ENCODE measurements around the gene EPAS1.

EPAS1 gene

GRCh38 chr2:46328829-46329228 is 31.6 kb downstream of the EPAS1 start:
- H3K4me1 ChIP-seq (ENCODE audit: control insufficient read depth in 2 of 2, insufficient read depth in 2 of 2, low read length in 2 of 2) = peaks cover 19 to 36% of the 10 kb centered on the region in 2 donors
- no peak overlapping the region for H3K4me3 ChIP-seq (ENCODE audit: low read length in 2 of 2)
- no peaks in the 10 kb centered on the region for H3K9me3 ChIP-seq (ENCODE audit: control insufficient read depth in 2 of 2, low read length in 2 of 2)
- H3K36me3 ChIP-seq (ENCODE audit: control insufficient read depth in 2 of 2, insufficient read depth in 2 of 2, low read length in 2 of 2) = no peaks in the 10 kb centered on the region
- no peak overlapping the region for H3K9ac ChIP-seq (ENCODE audit: low read depth in 1 of 2, low read length in 2 of 2)
- no peaks in the 10 kb centered on the region for H3K27me3 ChIP-seq (ENCODE audit: control insufficient read depth in 2 of 2, insufficient read depth in 2 of 2, low read length in 2 of 2)
- no peak overlapping the region for H3K27ac ChIP-seq (ENCODE audit: low read depth in 2 of 2, low read length in 2 of 2)

- peaks cover 25 to 41% of the 10 kb centered on the region in 2 donors for H3K4me1 ChIP-seq (ENCODE audit: control insufficient read depth in 2 of 2, insufficient read depth in 2 of 2, low read length in 2 of 2)
- H3K4me3 ChIP-seq (ENCODE audit: low read length in 2 of 2) = no peak overlapping the region
- H3K27me3 ChIP-seq (ENCODE audit: control insufficient read depth in 2 of 2, insufficient read depth in 2 of 2, low read length in 2 of 2) = no peaks in the 10 kb centered on the region
- no peak overlapping the region for H3K9ac ChIP-seq (ENCODE audit: low read depth in 1 of 2, low read length in 2 of 2)
- H3K9me3 ChIP-seq (ENCODE audit: control insufficient read depth in 2 of 2, low read length in 2 of 2) = no peaks in the 10 kb centered on the region
- no peaks in the 10 kb centered on the region for H3K36me3 ChIP-seq (ENCODE audit: control insufficient read depth in 2 of 2, insufficient read depth in 2 of 2, low read length in 2 of 2)
- no peak overlapping the region for H3K27ac ChIP-seq (ENCODE audit: low read depth in 2 of 2, low read length in 2 of 2)
Observed at GRCh38 chr2:46329340-46329739, 32.1 kb downstream of the EPAS1 start.

GRCh38 chr2:46329803-46330775 is 32.9 kb downstream of the EPAS1 start:
- Histone ChIP-seq H3K27me3 (ENCODE audit: control insufficient read depth in 2 of 2, insufficient read depth in 2 of 2, low read length in 2 of 2) (no peaks in the 10 kb centered on the region), H3K9ac (ENCODE audit: low read depth in 1 of 2, low read length in 2 of 2) (no peak overlapping the region), H3K4me1 (ENCODE audit: control insufficient read depth in 2 of 2, insufficient read depth in 2 of 2, low read length in 2 of 2) (peaks cover 31 to 48% of the 10 kb centered on the region in 2 donors), H3K9me3 (ENCODE audit: control insufficient read depth in 2 of 2, low read length in 2 of 2) (no peaks in the 10 kb centered on the region), H3K27ac (ENCODE audit: low read depth in 2 of 2, low read length in 2 of 2) (no peak overlapping the region), H3K4me3 (ENCODE audit: low read length in 2 of 2) (no peak overlapping the region), H3K36me3 (ENCODE audit: control insufficient read depth in 2 of 2, insufficient read depth in 2 of 2, low read length in 2 of 2) (no peaks in the 10 kb centered on the region)

GRCh38 chr2:46331109-46331766 is 34.0 kb downstream of the EPAS1 start:
- no peaks in the 10 kb centered on the region for H3K36me3 ChIP-seq (ENCODE audit: control insufficient read depth in 2 of 2, insufficient read depth in 2 of 2, low read length in 2 of 2)
- peak overlapping the region; percentile 3 to 10 for H3K27ac ChIP-seq (ENCODE audit: low read depth in 2 of 2, low read length in 2 of 2)
- H3K9me3 ChIP-seq (ENCODE audit: control insufficient read depth in 2 of 2, low read length in 2 of 2) = no peaks in the 10 kb centered on the region
- H3K27me3 ChIP-seq (ENCODE audit: control insufficient read depth in 2 of 2, insufficient read depth in 2 of 2, low read length in 2 of 2) = no peaks in the 10 kb centered on the region
- H3K4me3 ChIP-seq (ENCODE audit: low read length in 2 of 2) = no peak overlapping the region
- H3K9ac ChIP-seq (ENCODE audit: low read depth in 1 of 2, low read length in 2 of 2) = no peak overlapping the region
- H3K4me1 ChIP-seq (ENCODE audit: control insufficient read depth in 2 of 2, insufficient read depth in 2 of 2, low read length in 2 of 2) = peaks cover 40 to 60% of the 10 kb centered on the region in 2 donors

- H3K36me3 ChIP-seq (ENCODE audit: control insufficient read depth in 2 of 2, insufficient read depth in 2 of 2, low read length in 2 of 2) = no peaks in the 10 kb centered on the region
- H3K27ac ChIP-seq (ENCODE audit: low read depth in 2 of 2, low read length in 2 of 2) = no peak overlapping the region
- H3K9me3 ChIP-seq (ENCODE audit: control insufficient read depth in 2 of 2, low read length in 2 of 2) = no peaks in the 10 kb centered on the region
- no peaks in the 10 kb centered on the region for H3K27me3 ChIP-seq (ENCODE audit: control insufficient read depth in 2 of 2, insufficient read depth in 2 of 2, low read length in 2 of 2)
- no peak overlapping the region for H3K9ac ChIP-seq (ENCODE audit: low read depth in 1 of 2, low read length in 2 of 2)
- H3K4me3 ChIP-seq (ENCODE audit: low read length in 2 of 2) = no peak overlapping the region
- H3K4me1 ChIP-seq (ENCODE audit: control insufficient read depth in 2 of 2, insufficient read depth in 2 of 2, low read length in 2 of 2) = peaks cover 55 to 75% of the 10 kb centered on the region in 2 donors
Observed at GRCh38 chr2:46332686-46333281, 35.6 kb downstream of the EPAS1 start.

- Histone ChIP-seq H3K27me3 (ENCODE audit: control insufficient read depth in 2 of 2, insufficient read depth in 2 of 2, low read length in 2 of 2) (no peaks in the 10 kb centered on the region), H3K9me3 (ENCODE audit: control insufficient read depth in 2 of 2, low read length in 2 of 2) (no peaks in the 10 kb centered on the region), H3K4me1 (ENCODE audit: control insufficient read depth in 2 of 2, insufficient read depth in 2 of 2, low read length in 2 of 2) (peaks cover 61 to 85% of the 10 kb centered on the region in 2 donors), H3K4me3 (ENCODE audit: low read length in 2 of 2) (peak overlapping the region in 1 of 2 donors; percentile 22), H3K9ac (ENCODE audit: low read depth in 1 of 2, low read length in 2 of 2) (no peak overlapping the region), H3K36me3 (ENCODE audit: control insufficient read depth in 2 of 2, insufficient read depth in 2 of 2, low read length in 2 of 2) (no peaks in the 10 kb centered on the region), H3K27ac (ENCODE audit: low read depth in 2 of 2, low read length in 2 of 2) (peak overlapping the region; percentile 55 to 85)
Observed at GRCh38 chr2:46333912-46334311, 36.7 kb downstream of the EPAS1 start.

- Histone ChIP-seq H3K27ac (ENCODE audit: low read depth in 2 of 2, low read length in 2 of 2) (peak overlapping the region; percentile 55 to 85), H3K4me3 (ENCODE audit: low read length in 2 of 2) (peak overlapping the region; percentile 60 to 66), H3K4me1 (ENCODE audit: control insufficient read depth in 2 of 2, insufficient read depth in 2 of 2, low read length in 2 of 2) (peaks cover 61 to 83% of the 10 kb centered on the region in 2 donors), H3K9ac (ENCODE audit: low read depth in 1 of 2, low read length in 2 of 2) (peak overlapping the region; percentile 9 to 48), H3K36me3 (ENCODE audit: control insufficient read depth in 2 of 2, insufficient read depth in 2 of 2, low read length in 2 of 2) (no peaks in the 10 kb centered on the region), H3K9me3 (ENCODE audit: control insufficient read depth in 2 of 2, low read length in 2 of 2) (no peaks in the 10 kb centered on the region), H3K27me3 (ENCODE audit: control insufficient read depth in 2 of 2, insufficient read depth in 2 of 2, low read length in 2 of 2) (no peaks in the 10 kb centered on the region)
Observed at GRCh38 chr2:46334389-46335271, 37.4 kb downstream of the EPAS1 start.

GRCh38 chr2:46335391-46336282 is 38.4 kb downstream of the EPAS1 start:
- Histone ChIP-seq H3K36me3 (ENCODE audit: control insufficient read depth in 2 of 2, insufficient read depth in 2 of 2, low read length in 2 of 2) (no peaks in the 10 kb centered on the region), H3K27me3 (ENCODE audit: control insufficient read depth in 2 of 2, insufficient read depth in 2 of 2, low read length in 2 of 2) (no peaks in the 10 kb centered on the region), H3K9ac (ENCODE audit: low read depth in 1 of 2, low read length in 2 of 2) (peak overlapping the region in 1 of 2 donors; percentile 48), H3K9me3 (ENCODE audit: control insufficient read depth in 2 of 2, low read length in 2 of 2) (no peaks in the 10 kb centered on the region), H3K4me3 (ENCODE audit: low read length in 2 of 2) (peak overlapping the region; percentile 60 to 66), H3K27ac (ENCODE audit: low read depth in 2 of 2, low read length in 2 of 2) (peak overlapping the region; percentile 55 to 85), H3K4me1 (ENCODE audit: control insufficient read depth in 2 of 2, insufficient read depth in 2 of 2, low read length in 2 of 2) (peaks cover 59 to 76% of the 10 kb centered on the region in 2 donors)
